Activated CD4-positive, CD25-positive, alpha-beta regulatory T cell treated with anti-CD3 and anti-CD28 coated beads, Interleukin-2, amount 50 U/mL, for 16 hours (primary cell): ENCODE results near the gene PIM1.

Experiments
- DNase-seq: peaks from one replicate; pipeline ENCODE4 v3.0.0-alpha.2; 2020; ENCODE audit warnings: low read depth, low spot score

The PIM1 gene

DNA sequence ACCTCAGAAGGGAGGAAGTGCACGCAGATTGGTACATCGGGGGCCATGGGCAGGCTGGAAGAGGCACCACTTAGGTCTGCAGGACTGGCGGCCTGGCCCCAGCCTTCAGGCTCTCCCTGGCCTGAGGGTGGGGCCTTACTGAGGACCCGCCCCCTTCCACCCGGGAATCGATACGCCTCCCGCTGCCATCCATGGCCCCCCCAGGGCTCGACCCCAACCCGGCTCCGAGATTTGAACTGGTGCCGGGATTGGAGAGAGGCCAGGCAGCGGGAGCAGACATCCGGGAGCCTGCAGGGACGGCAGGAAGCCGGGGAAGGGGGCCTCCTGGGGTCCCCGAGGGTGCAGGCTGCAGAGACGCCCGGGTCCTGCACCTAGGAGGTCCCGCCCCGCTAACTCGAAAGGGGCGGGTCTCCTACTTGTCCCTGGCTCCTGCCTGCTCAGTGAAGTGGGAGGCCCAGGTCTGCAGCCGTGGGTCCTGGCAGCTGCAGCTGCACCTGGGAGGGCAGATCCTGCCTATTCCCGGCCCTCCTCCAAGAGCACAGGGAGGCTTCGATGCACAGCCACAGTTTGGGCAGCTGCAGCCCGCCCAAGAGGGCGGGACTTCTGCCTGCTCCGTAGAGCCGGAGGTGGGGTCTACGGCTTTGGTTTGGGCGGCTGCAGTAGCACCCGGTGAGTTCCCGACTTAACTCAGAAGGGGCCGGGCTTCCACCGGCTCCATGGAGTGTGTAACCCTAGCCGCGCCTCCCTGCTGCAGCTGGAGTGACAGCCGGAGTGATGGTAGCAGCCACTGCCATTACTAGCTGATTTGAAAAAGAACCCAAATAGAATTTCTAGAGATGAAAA is 52.4 kb downstream of the PIM1 start:
- peak; percentile 12 for DNase-seq

DNA sequence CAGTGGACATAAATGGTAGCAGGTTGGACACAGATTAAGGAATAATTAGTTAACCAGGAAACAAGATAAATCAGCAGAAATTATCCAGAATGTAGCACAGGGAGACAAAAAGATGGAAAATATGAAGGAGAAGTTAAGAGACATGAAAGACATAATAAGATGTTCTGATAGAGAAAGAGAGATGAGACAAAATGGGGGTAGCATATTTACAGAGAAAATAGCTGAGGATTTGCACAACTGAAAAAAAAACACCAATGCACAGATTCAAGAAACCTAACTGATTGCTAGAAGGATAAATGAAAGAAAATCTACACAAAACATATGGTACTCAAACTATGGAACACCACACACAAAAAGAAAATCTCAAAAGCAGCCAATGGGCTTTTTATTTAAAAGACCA is 53.0 kb downstream of the PIM1 start:
- DNase-seq, result no peak
